NT2/D1 (cell line): ENCODE results near the gene PLXNC1.

Experiments used
- DNase-seq: peaks from one replicate; pipeline ENCODE4 v3.0.0-alpha.2; 2011; ENCODE audit warnings: low read depth, low spot score
- H3K27me3 ChIP-seq: 2 replicates; pipeline ENCODE4 v1.6.0; 2011; ENCODE audit warnings: mild to moderate bottlenecking; ENCODE audit not compliant: insufficient read length, insufficient read depth
- H3K36me3 ChIP-seq: 2 replicates; pipeline ENCODE4 v1.6.1; 2011; ENCODE audit warnings: mild to moderate bottlenecking, low read length, mixed read lengths; ENCODE audit not compliant: insufficient read depth, insufficient read length
- H3K4me1 ChIP-seq: 2 replicates; pipeline ENCODE4 v1.5.1; 2011; ENCODE audit not compliant: insufficient read depth, insufficient read length
- H3K4me3 ChIP-seq: 2 replicates; pipeline ENCODE4 v1.5.1; 2011; ENCODE audit warnings: low read depth; ENCODE audit not compliant: insufficient read length
- H3K9ac ChIP-seq: 2 replicates; pipeline ENCODE4 v1.6.0; 2011; ENCODE audit warnings: low read depth; ENCODE audit not compliant: insufficient read length
- H3K9me3 ChIP-seq: 2 replicates; pipeline ENCODE4 v1.5.1; 2011; ENCODE audit warnings: mild to moderate bottlenecking, low read length; ENCODE audit not compliant: insufficient read depth
- SUZ12 ChIP-seq: IDR thresholded peaks from 2 replicates; pipeline ENCODE4 v1.6.1; 2011; ENCODE audit not compliant: insufficient read length, insufficient read depth; ENCODE audit errors: extremely low read depth
- YY1 ChIP-seq: IDR thresholded peaks from 2 replicates; pipeline ENCODE4 v1.6.1; 2011; ENCODE audit not compliant: insufficient read length, insufficient read depth
- ZNF274 ChIP-seq: IDR thresholded peaks from 2 replicates; pipeline ENCODE4 v1.6.1; 2011; ENCODE audit warnings: mild to moderate bottlenecking, low read depth, low read length

Gene PLXNC1

GRCh38 chr12:94183708-94184379 lies 35.5 kb downstream of the PLXNC1 start:
- DNase-seq = no peak
- H3K36me3 ChIP-seq = peaks cover 2% of the 10 kb centered on the region
- no peak overlapping the region for H3K9ac ChIP-seq
- no peak for TF ChIP-seq YY1
- TF ChIP-seq SUZ12 = no peak
- TF ChIP-seq ZNF274 = no peak
- H3K4me3 ChIP-seq = no peak overlapping the region
- no peaks in the 10 kb centered on the region for H3K27me3 ChIP-seq
- H3K9me3 ChIP-seq = no peaks in the 10 kb centered on the region
- peaks cover 2% of the 10 kb centered on the region for H3K4me1 ChIP-seq

DNA sequence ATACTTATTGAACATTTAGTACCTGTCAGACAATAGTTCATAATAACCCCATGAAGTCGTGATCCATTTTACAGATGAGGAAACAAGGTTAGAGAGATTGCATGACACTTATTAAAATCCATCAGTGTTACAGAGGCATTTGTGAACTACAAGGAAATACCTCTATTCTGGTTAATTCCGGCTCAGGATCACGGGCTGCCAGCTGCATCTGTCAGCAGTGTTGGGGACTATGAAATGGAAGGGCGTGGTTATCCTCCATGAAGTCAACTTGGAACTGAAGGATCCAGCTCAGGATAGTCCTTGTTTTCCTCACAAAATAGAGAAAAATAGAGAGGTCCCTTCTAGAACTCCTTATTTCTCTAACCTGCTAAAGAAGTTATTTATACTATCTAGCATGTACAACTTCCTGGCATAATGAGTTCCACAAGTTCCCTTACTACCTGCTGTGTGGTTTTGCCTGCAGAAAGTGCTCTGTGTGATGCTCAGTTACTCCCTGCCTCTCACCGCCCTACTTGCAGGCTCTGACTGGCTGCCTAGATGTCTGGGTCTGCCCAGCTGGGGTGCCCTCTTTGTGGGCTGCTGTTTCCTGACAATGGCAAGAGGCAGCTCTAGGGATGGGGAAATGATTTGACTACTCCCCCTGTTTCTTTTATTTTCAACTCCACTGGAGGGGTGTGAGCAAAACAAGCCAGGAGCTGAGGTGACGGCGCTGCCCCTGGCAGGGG lies 36.8 kb downstream of the PLXNC1 start:
- H3K36me3 ChIP-seq = peaks cover 2% of the 10 kb centered on the region
- no peak overlapping the region for H3K9ac ChIP-seq
- TF ChIP-seq YY1 (no peak), SUZ12 (no peak), ZNF274 (no peak)
- no peak overlapping the region for H3K4me3 ChIP-seq
- DNase-seq = no peak
- H3K27me3 ChIP-seq = no peaks in the 10 kb centered on the region
- H3K9me3 ChIP-seq = no peaks in the 10 kb centered on the region
- H3K4me1 ChIP-seq = peaks cover 2% of the 10 kb centered on the region

DNA sequence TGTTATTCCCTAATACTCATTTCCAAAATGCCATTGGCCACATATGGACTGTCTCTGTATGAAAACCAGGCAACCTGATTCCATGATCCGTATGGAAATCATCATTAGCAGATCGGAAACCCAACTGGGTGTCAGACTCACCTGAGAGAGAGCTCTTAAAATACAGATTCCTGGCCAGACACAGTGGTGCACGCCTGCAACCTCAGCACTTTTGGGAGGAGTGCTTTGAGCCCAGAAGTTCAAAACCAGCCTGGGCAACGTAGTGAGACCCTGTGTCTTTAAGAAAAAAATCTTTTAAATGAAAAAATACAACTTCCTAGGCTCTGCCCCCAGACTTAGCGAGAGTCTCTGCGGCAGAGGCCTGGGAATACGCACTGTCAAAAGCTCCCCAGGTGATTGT lies 37.4 kb downstream of the PLXNC1 start:
- Histone ChIP-seq H3K9me3 (no peaks in the 10 kb centered on the region), H3K9ac (no peak overlapping the region), H3K4me3 (no peak overlapping the region), H3K4me1 (peaks cover 2% of the 10 kb centered on the region), H3K36me3 (peaks cover 2% of the 10 kb centered on the region), H3K27me3 (no peaks in the 10 kb centered on the region)
- DNase-seq = no peak
- TF ChIP-seq YY1 (no peak), SUZ12 (no peak), ZNF274 (no peak)

DNA sequence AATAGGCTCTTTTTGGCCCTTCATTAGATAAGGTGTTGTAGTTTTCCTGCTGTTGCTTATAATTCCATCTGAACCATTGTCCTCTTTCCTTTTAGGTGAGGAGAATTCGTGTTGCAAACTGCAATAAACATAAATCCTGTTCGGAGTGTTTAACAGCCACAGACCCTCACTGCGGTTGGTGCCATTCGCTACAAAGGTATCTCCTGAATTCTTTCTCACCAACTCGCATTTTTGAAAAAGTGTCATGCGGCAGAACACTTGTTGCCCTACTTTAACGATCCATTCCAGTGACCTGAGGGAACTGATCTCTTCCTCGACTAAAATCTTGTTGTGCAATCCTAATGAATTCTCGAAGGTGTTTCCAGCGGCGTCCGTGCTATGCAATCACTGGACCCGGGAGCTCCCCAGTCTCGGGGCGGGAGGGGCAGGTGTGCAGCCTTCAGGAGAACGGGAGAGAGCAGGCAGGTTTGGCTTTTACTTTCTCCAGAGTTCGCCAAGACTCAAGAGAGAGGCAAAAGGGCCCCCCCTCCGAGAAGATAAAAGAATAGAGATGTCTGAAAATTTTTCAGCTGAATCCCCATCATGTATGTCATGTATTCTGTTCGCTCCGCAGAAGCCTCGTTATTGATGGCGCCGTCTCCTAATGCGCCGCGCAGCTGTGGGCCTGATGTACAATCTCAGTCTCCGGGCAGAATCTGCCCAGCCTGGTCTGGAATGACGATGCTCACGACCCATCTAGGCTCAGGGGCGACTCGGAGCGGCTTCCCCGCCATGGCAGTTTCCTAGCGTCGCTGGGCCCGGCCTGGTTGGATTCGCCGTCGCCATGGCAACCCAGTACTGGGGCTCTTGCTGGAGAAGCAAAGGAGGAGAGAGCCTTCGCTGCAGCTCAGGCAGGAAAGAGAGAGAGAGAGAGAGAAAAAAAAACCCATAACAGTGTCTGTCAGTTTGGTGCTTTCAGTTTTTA lies 38.2 kb downstream of the PLXNC1 start:
- H3K4me3 ChIP-seq = no peak overlapping the region
- no peaks in the 10 kb centered on the region for H3K9me3 ChIP-seq
- no peak overlapping the region for H3K9ac ChIP-seq
- DNase-seq = no peak
- peaks cover 2% of the 10 kb centered on the region for H3K36me3 ChIP-seq
- TF ChIP-seq ZNF274 (no peak), YY1 (no peak), SUZ12 (no peak)
- H3K27me3 ChIP-seq = no peaks in the 10 kb centered on the region
- H3K4me1 ChIP-seq = peaks cover 2% of the 10 kb centered on the region

GRCh38 chr12:94187361-94187760 lies 39.0 kb downstream of the PLXNC1 start:
- Histone ChIP-seq H3K9ac (no peak overlapping the region), H3K4me3 (no peak overlapping the region), H3K36me3 (peaks cover 2% of the 10 kb centered on the region), H3K4me1 (peaks cover 2% of the 10 kb centered on the region), H3K27me3 (no peaks in the 10 kb centered on the region), H3K9me3 (no peaks in the 10 kb centered on the region)
- TF ChIP-seq YY1 (no peak), SUZ12 (no peak)
- DNase-seq = no peak

- H3K9ac ChIP-seq = no peak overlapping the region
- peaks cover 7% of the 10 kb centered on the region for H3K36me3 ChIP-seq
- no peak overlapping the region for H3K4me3 ChIP-seq
- no peak for TF ChIP-seq YY1
- no peak for TF ChIP-seq ZNF274
- no peak for TF ChIP-seq SUZ12
- no peak for DNase-seq
- H3K4me1 ChIP-seq = peaks cover 2% of the 10 kb centered on the region
- H3K27me3 ChIP-seq = no peaks in the 10 kb centered on the region
- no peaks in the 10 kb centered on the region for H3K9me3 ChIP-seq
These were observed 42.2 kb downstream of the PLXNC1 start for GRCh38 chr12:94190623-94191022.
